BJ (cell line): ENCODE measurements around the gene INPP5E. TPM values are rescaled to one million over a fixed set of nuclear protein-coding genes. Genes with fewer than 3 reads are reported as not detected.

Experiments
- CTCF ChIA-PET: fragments of 350-600 bp; formaldehyde crosslinking; extraction: SDS; loops from one replicate; lab custom pipeline; 2021; ENCODE audit warnings: antibody characterized with exemption, inconsistent platforms; lab: Yijun Ruan, JAX
- POLR2A ChIA-PET: fragments of 300-600 bp; sonication (Branson Sonifier 250); formaldehyde crosslinking; extraction: SDS; loops from one replicate; lab custom pipeline; 2021; ENCODE audit warnings: antibody characterized with exemption; lab: Charles Lee
- DNase-seq: peaks from one replicate; pipeline ENCODE4 v3.0.0-alpha.2; 2011; ENCODE audit warnings: low read depth
- H3K27me3 ChIP-seq: 2 replicates; pipeline ENCODE4 v1.6.0; 2011; ENCODE audit warnings: low read length; ENCODE audit not compliant: control insufficient read depth, insufficient read depth
- H3K36me3 ChIP-seq: 2 replicates; pipeline ENCODE4 v1.5.1; 2011; ENCODE audit warnings: low read length; ENCODE audit not compliant: control insufficient read depth, insufficient read depth
- H3K4me3 ChIP-seq: 2 replicates; pipeline ENCODE4 v1.5.1; 2011; ENCODE audit warnings: low read depth, mild to moderate bottlenecking, control low read depth, low read length
- polyA plus RNA-seq: library from polyadenylated mRNA; depleted of rRNA; stranded (reverse); fragments of >200 nt; gene quantifications from 2 replicates; pipeline ENCODE4 v1.2.3, GENCODE V29; 2011
- TF ChIP-seq, protein P1 (sequence below): IDR thresholded peaks from 2 replicates; pipeline ENCODE4 v1.5.1; 2011; ENCODE audit warnings: low read depth, mild to moderate bottlenecking, control low read depth, inconsistent platforms, low read length, moderate library complexity; ENCODE audit not compliant: insufficient read depth

INPP5E gene
- polyA plus RNA-seq, 1 experiment, result 5.6 TPM

DNA sequence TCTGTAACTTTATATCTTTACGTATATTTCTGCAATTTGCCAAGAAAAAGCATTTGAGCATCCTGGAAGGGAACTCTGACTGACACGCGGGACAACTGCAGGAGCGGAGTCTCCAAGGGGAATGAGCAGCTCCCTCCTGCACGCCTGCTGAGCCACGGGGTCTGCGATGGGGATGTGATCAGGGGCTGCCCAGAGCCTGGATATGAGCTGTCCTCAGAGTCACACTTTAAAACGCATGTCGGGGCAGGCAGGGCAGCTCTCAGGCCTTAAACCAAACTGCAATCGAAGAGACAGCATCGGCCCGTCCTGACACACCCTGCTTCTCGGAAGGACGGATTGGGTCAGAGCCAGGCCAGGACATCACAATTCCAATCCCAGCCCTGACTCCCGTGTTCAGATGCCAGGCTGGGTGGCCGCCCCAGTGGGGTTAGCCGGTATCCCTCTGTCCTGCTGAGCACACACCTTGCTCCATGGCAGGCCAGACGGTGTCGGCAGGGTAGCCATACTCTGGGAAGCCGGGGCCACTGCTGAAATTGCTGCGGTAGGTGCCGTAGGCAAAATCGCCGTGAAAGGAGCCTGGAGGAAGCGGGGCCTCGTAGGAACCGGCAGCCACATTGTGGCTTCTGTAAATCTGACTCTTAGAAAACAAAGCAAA, 26.0 kb upstream of the INPP5E start:
- peaks cover 71% of the 10 kb centered on the region for H3K36me3 ChIP-seq
- no peak for DNase-seq
- H3K27me3 ChIP-seq, result no peaks in the 10 kb centered on the region
- TF ChIP-seq, protein P1, sequence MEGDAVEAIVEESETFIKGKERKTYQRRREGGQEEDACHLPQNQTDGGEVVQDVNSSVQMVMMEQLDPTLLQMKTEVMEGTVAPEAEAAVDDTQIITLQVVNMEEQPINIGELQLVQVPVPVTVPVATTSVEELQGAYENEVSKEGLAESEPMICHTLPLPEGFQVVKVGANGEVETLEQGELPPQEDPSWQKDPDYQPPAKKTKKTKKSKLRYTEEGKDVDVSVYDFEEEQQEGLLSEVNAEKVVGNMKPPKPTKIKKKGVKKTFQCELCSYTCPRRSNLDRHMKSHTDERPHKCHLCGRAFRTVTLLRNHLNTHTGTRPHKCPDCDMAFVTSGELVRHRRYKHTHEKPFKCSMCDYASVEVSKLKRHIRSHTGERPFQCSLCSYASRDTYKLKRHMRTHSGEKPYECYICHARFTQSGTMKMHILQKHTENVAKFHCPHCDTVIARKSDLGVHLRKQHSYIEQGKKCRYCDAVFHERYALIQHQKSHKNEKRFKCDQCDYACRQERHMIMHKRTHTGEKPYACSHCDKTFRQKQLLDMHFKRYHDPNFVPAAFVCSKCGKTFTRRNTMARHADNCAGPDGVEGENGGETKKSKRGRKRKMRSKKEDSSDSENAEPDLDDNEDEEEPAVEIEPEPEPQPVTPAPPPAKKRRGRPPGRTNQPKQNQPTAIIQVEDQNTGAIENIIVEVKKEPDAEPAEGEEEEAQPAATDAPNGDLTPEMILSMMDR, result no peak
- ChIA-PET CTCF (interaction anchor here (1.1 to 1.6 kb wide), 3 partner anchors 9 to 16 kb away, joined by 3 to 6 read pairs (median 4); no protein-coding TSS in a partner anchor), POLR2A (no interaction called here)
- no peak overlapping the region for H3K4me3 ChIP-seq

DNA sequence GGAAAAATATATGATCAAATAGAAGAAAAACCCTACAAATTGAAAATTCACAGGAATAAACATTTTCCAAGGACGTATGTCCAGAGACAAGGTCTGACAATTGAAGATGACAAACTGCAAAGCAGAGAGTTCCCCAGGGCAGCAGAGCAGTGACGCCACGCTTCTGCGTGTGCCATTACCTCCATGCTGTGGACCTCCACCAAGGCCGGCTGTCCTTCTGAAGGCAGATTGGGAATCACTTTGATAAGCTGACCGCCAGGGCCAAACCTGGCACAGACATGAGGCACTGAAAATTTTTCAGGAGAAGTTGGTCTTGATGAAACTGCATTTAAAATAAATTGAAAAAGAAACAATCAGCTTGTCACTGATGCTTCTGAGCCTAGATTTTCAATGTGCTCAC, 24.6 kb upstream of the INPP5E start:
- Histone ChIP-seq H3K4me3 (no peak overlapping the region), H3K27me3 (no peaks in the 10 kb centered on the region), H3K36me3 (peaks cover 69% of the 10 kb centered on the region)
- CTCF ChIA-PET, result interaction anchor here (1.6 kb wide), 2 partner anchors 10 to 11 kb away, joined by 4 to 6 read pairs; no protein-coding TSS in a partner anchor
- TF ChIP-seq, protein P1, result no peak
- DNase-seq, result no peak
- POLR2A ChIA-PET, result no interaction called here

DNA sequence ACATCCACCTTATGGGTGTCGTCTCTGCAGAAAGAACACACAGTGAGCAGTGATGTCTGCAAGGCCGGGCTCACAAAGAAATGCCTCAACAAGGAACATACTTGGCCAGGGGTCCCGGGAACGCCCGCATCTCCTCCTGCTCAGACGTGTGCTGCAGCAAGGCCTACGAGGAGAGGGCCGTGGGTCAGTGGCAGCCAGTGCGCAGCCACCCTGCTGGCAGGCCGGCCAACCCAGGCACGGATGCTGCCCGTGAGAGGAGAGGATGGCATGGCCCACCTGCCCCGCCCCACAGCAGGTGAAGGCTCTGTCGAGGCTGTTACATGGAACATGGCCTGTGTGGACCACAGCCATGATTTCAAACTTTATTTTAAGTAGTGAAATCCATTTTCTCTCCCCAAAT, 23.9 kb upstream of the INPP5E start:
- TF ChIP-seq, protein P1, result no peak
- CTCF ChIA-PET, result no interaction called here
- POLR2A ChIA-PET, result no interaction called here
- H3K36me3 ChIP-seq, result peaks cover 68% of the 10 kb centered on the region
- H3K27me3 ChIP-seq, result no peaks in the 10 kb centered on the region
- no peak for DNase-seq
- no peak overlapping the region for H3K4me3 ChIP-seq

DNA sequence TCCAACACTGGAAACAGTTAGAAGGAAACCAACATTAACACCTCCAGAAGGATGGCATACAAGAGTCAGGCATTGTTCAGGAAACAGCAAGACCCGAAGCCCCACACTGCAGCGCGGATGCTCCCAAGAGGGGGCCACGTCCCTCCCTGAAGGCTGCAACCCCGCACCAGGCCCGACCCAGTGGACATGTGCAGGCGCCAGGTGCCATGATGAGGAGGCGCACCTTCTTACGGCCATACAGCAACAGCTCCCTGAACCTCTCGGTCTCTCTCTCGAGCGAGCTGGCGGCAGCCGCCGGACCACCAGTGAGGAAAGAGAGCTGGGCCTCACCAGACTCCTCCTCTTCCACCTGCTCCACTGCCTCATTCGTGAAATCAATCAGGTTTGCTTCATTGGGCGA, 23.0 kb upstream of the INPP5E start:
- no peak for DNase-seq
- Histone ChIP-seq H3K27me3 (no peaks in the 10 kb centered on the region), H3K36me3 (peaks cover 65% of the 10 kb centered on the region), H3K4me3 (no peak overlapping the region)
- ChIA-PET CTCF (no interaction called here), POLR2A (no interaction called here)
- TF ChIP-seq, protein P1, result no peak

DNA sequence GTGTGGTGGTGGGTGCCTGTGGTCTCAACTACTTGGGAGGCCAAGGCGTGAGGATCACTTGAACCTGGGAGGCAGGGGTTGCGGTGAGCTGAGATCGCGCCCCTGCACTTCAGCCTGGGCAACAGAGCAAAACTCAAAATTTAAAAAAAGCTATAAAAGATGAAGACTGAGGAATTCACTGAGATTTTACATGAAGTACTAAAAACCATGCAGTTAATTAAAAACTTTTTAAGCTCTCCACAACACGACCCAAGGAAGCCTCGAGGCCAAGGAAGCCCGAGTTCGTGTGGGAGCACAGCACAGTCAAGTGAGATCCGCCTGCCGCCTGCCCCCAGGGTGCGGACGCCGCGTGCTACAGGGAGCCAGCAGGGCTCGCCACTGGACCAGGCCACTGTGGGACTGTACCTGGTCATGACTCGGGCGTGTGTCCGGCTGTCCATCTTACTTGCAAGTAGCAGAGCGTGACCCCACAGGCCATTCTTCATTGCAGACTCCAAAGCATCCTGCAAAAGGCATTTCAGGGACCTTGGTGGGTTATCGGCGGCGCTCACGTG, 21.2 kb upstream of the INPP5E start:
- no peak for DNase-seq
- TF ChIP-seq, protein P1, result no peak
- ChIA-PET CTCF (interaction anchor here (0.8 kb wide), 1 partner anchor 19 kb away, joined by 3 read pairs; no protein-coding TSS in a partner anchor), POLR2A (no interaction called here)
- H3K4me3 ChIP-seq, result no peak overlapping the region
- peaks cover 64% of the 10 kb centered on the region for H3K36me3 ChIP-seq
- no peaks in the 10 kb centered on the region for H3K27me3 ChIP-seq
